ENCODE results near the gene ZCCHC14.
"Not testable (repeated sequence)": the region's sequence is repeated elsewhere in the genome, so short reads cannot be mapped to it uniquely, and the experiment has no call there.

Gene ZCCHC14

GRCh38 chr16:87365021-87365713 is 127.7 kb downstream of the ZCCHC14 start:
- no peak for TF ChIP-seq CTCF (IDR thresholded peaks at IDR 0.05; ENCODE audit: low read depth, low read length)
- DNase-seq (ENCODE audit: low read depth in 2 of 2) = no peak
- no peak overlapping the region for H3K4me3 ChIP-seq (replicated peaks in 1 of 2; ENCODE audit: low read depth in 2 of 2, low read length in 2 of 2)

- TF ChIP-seq CTCF (IDR thresholded peaks at IDR 0.05; ENCODE audit: low read depth, low read length) = no peak
- peak in 1 of 2 donors; percentile 35 for DNase-seq (ENCODE audit: low read depth in 2 of 2)
Measured at GRCh38 chr16:87363771-87364455, 128.9 kb downstream of the ZCCHC14 start.

GRCh38 chr16:87362828-87363559 is 129.8 kb downstream of the ZCCHC14 start:
- not testable (repeated sequence) for DNase-seq (ENCODE audit: low read depth in 2 of 2); H3K4me3 ChIP-seq (replicated peaks in 1 of 2; ENCODE audit: low read depth in 2 of 2, low read length in 2 of 2)

More at GRCh38 chr16:87363771-87364455, 128.9 kb downstream of the ZCCHC14 start:
- no peak overlapping the region for H3K4me3 ChIP-seq (replicated peaks in 1 of 2; ENCODE audit: low read depth in 2 of 2, low read length in 2 of 2)

- TF ChIP-seq CTCF (IDR thresholded peaks at IDR 0.05; ENCODE audit: low read depth, low read length) = no peak
- DNase-seq (ENCODE audit: low read depth in 2 of 2) = no peak
- no peak overlapping the region for H3K4me3 ChIP-seq (replicated peaks in 1 of 2; ENCODE audit: low read depth in 2 of 2, low read length in 2 of 2)
Measured at GRCh38 chr16:87361916-87362619, 130.8 kb downstream of the ZCCHC14 start.

- H3K4me3 ChIP-seq (replicated peaks in 1 of 2; ENCODE audit: low read depth in 2 of 2, low read length in 2 of 2) = no peak overlapping the region
- no peak for TF ChIP-seq CTCF (IDR thresholded peaks at IDR 0.05; ENCODE audit: low read depth, low read length)
- DNase-seq (ENCODE audit: low read depth in 2 of 2) = no peak
Measured at GRCh38 chr16:87360862-87361610, 131.8 kb downstream of the ZCCHC14 start.

- no peak overlapping the region for H3K4me3 ChIP-seq (replicated peaks in 1 of 2; ENCODE audit: low read depth in 2 of 2, low read length in 2 of 2)
- no peak for DNase-seq (ENCODE audit: low read depth in 2 of 2)
- TF ChIP-seq CTCF (IDR thresholded peaks at IDR 0.05; ENCODE audit: low read depth, low read length) = no peak
Measured at GRCh38 chr16:87359121-87359520, 133.7 kb downstream of the ZCCHC14 start.
